NT2/D1 (cell line): ENCODE measurements around the gene SPAG17.

Source experiments
- DNase-seq: peaks from one replicate; pipeline ENCODE4 v3.0.0-alpha.2; 2011; ENCODE audit warnings: low read depth, low spot score
- H3K27me3 ChIP-seq: 2 replicates; pipeline ENCODE4 v1.6.0; 2011; ENCODE audit warnings: mild to moderate bottlenecking; ENCODE audit not compliant: insufficient read length, insufficient read depth
- H3K36me3 ChIP-seq: 2 replicates; pipeline ENCODE4 v1.6.1; 2011; ENCODE audit warnings: mild to moderate bottlenecking, low read length, mixed read lengths; ENCODE audit not compliant: insufficient read depth, insufficient read length
- H3K4me1 ChIP-seq: 2 replicates; pipeline ENCODE4 v1.5.1; 2011; ENCODE audit not compliant: insufficient read depth, insufficient read length
- H3K4me3 ChIP-seq: 2 replicates; pipeline ENCODE4 v1.5.1; 2011; ENCODE audit warnings: low read depth; ENCODE audit not compliant: insufficient read length
- H3K9ac ChIP-seq: 2 replicates; pipeline ENCODE4 v1.6.0; 2011; ENCODE audit warnings: low read depth; ENCODE audit not compliant: insufficient read length
- H3K9me3 ChIP-seq: 2 replicates; pipeline ENCODE4 v1.5.1; 2011; ENCODE audit warnings: mild to moderate bottlenecking, low read length; ENCODE audit not compliant: insufficient read depth
- SUZ12 ChIP-seq: IDR thresholded peaks from 2 replicates; pipeline ENCODE4 v1.6.1; 2011; ENCODE audit not compliant: insufficient read length, insufficient read depth; ENCODE audit errors: extremely low read depth
- YY1 ChIP-seq: IDR thresholded peaks from 2 replicates; pipeline ENCODE4 v1.6.1; 2011; ENCODE audit not compliant: insufficient read length, insufficient read depth
- ZNF274 ChIP-seq: IDR thresholded peaks from 2 replicates; pipeline ENCODE4 v1.6.1; 2011; ENCODE audit warnings: mild to moderate bottlenecking, low read depth, low read length

The SPAG17 gene

GRCh38 chr1:118200836-118201235 lies 15.8 kb upstream of the SPAG17 start:
- H3K36me3 ChIP-seq = no peaks in the 10 kb centered on the region
- no peak overlapping the region for H3K4me3 ChIP-seq
- DNase-seq = no peak
- no peak for TF ChIP-seq YY1
- TF ChIP-seq ZNF274 = no peak
- H3K27me3 ChIP-seq = no peaks in the 10 kb centered on the region
- no peaks in the 10 kb centered on the region for H3K4me1 ChIP-seq
- no peak overlapping the region for H3K9ac ChIP-seq
- no peaks in the 10 kb centered on the region; the same call in 1 of the 2 replicates for H3K9me3 ChIP-seq

GRCh38 chr1:118190561-118190960 lies 5.5 kb upstream of the SPAG17 start:
- H3K4me3 ChIP-seq = no peak overlapping the region
- peaks cover 7% of the 10 kb centered on the region; the same call in 1 of the 2 replicates for H3K9me3 ChIP-seq
- no peak for DNase-seq
- H3K9ac ChIP-seq = no peak overlapping the region
- H3K4me1 ChIP-seq = peaks cover 3% of the 10 kb centered on the region
- H3K27me3 ChIP-seq = no peaks in the 10 kb centered on the region
- TF ChIP-seq ZNF274 (no peak), YY1 (no peak), SUZ12 (no peak)
- H3K36me3 ChIP-seq = no peaks in the 10 kb centered on the region

- no peaks in the 10 kb centered on the region for H3K27me3 ChIP-seq
- no peak for TF ChIP-seq SUZ12
- no peak for TF ChIP-seq ZNF274
- no peak for TF ChIP-seq YY1
- no peaks in the 10 kb centered on the region for H3K36me3 ChIP-seq
- no peak overlapping the region for H3K9ac ChIP-seq
- H3K9me3 ChIP-seq = peaks cover 7% of the 10 kb centered on the region; the same call in 1 of the 2 replicates
- DNase-seq = no peak
- no peak overlapping the region for H3K4me3 ChIP-seq
- H3K4me1 ChIP-seq = peaks cover 3% of the 10 kb centered on the region
Measured at GRCh38 chr1:118189564-118189963, 4.5 kb upstream of the SPAG17 start.

- H3K4me1 ChIP-seq = peaks cover 3% of the 10 kb centered on the region
- H3K9ac ChIP-seq = no peak overlapping the region
- no peak for DNase-seq
- no peak overlapping the region for H3K4me3 ChIP-seq
- peaks cover 7% of the 10 kb centered on the region; the same call in 1 of the 2 replicates for H3K9me3 ChIP-seq
- TF ChIP-seq ZNF274 (no peak), YY1 (no peak), SUZ12 (no peak)
- H3K27me3 ChIP-seq = no peaks in the 10 kb centered on the region
- H3K36me3 ChIP-seq = no peaks in the 10 kb centered on the region
Measured at GRCh38 chr1:118188411-118188810, 3.4 kb upstream of the SPAG17 start.

GRCh38 chr1:118186026-118186425 lies 998 bp upstream of the SPAG17 start:
- H3K9ac ChIP-seq = no peak overlapping the region
- TF ChIP-seq ZNF274 (no peak), SUZ12 (no peak), YY1 (no peak)
- no peaks in the 10 kb centered on the region for H3K36me3 ChIP-seq
- H3K4me3 ChIP-seq = no peak overlapping the region
- H3K4me1 ChIP-seq = peaks cover 3% of the 10 kb centered on the region
- peaks cover 7% of the 10 kb centered on the region; the same call in 1 of the 2 replicates for H3K9me3 ChIP-seq
- no peak for DNase-seq
- H3K27me3 ChIP-seq = no peaks in the 10 kb centered on the region

GRCh38 chr1:118184739-118185083 lies 317 bp downstream of the SPAG17 start:
- H3K4me1 ChIP-seq = peaks cover 3% of the 10 kb centered on the region
- no peaks in the 10 kb centered on the region for H3K36me3 ChIP-seq
- no peak for TF ChIP-seq SUZ12
- no peak for TF ChIP-seq ZNF274
- no peak for TF ChIP-seq YY1
- H3K9me3 ChIP-seq = peaks cover 7% of the 10 kb centered on the region; the same call in 1 of the 2 replicates
- peak; percentile 6 for DNase-seq
- H3K9ac ChIP-seq = peak overlapping the region; percentile 83
- H3K4me3 ChIP-seq = peak overlapping the region; percentile 78
- no peaks in the 10 kb centered on the region for H3K27me3 ChIP-seq

GRCh38 chr1:118183586-118183985 lies 1.4 kb downstream of the SPAG17 start:
- no peaks in the 10 kb centered on the region for H3K27me3 ChIP-seq
- H3K4me1 ChIP-seq = peaks cover 3% of the 10 kb centered on the region
- TF ChIP-seq SUZ12 (no peak), ZNF274 (no peak), YY1 (no peak)
- no peak overlapping the region for H3K4me3 ChIP-seq
- H3K9ac ChIP-seq = no peak overlapping the region
- H3K9me3 ChIP-seq = peaks cover 7% of the 10 kb centered on the region; the same call in 1 of the 2 replicates
- no peak for DNase-seq
- no peaks in the 10 kb centered on the region for H3K36me3 ChIP-seq
